HCT116 (cell line): ENCODE measurements around the gene WIZ. TPM values are rescaled to one million over a fixed set of nuclear protein-coding genes. Genes with fewer than 3 reads are reported as not detected.

Experiments used
- ATAC-seq: fragments of 200-7000 bp; cut with Tn5 transposase; 2 replicates; pipeline ENCODE4 v1.9.1; 2020; ENCODE audit warnings: mild to moderate bottlenecking, moderate library complexity
- BruUV-seq: library from RNA; stranded (reverse); fragments of 400-500 nt; replicated peaks from 2 replicates; lab custom pipeline; 2021; lab: Mats Ljungman, UMichigan
- CTCF ChIA-PET: fragments of 300-600 bp; sonication (Branson Sonifier 250); formaldehyde crosslinking; loops from one replicate; lab custom pipeline; 2021; ENCODE audit warnings: antibody characterized with exemption; lab: Charles Lee
- POLR2A ChIA-PET: fragments of 300-600, 350-600 bp; sonication (Branson Sonifier 250); formaldehyde crosslinking; loops from one replicate; lab custom pipeline; 2021; ENCODE audit warnings: antibody characterized with exemption; lab: Charles Lee
- RAD21 ChIA-PET, 2 experiments: fragments of 300-600 bp; sonication (Branson Sonifier 250); formaldehyde crosslinking; loops; one replicate each; lab custom pipeline; 2023; ENCODE audit warnings: low total read pairs in 2 of 2; ENCODE audit not compliant: uncharacterized antibody in 2 of 2, unreplicated experiment in 2 of 2, low non-redundant PET in 1 of 2; lab: Charles Lee
- DNase-seq: peaks from one replicate; pipeline ENCODE4 v3.0.0-alpha.2; 2010; ENCODE audit warnings: low read depth, low spot score
- H2AFZ ChIP-seq: fragments of 200-600 bp; shearing (Covaris generic), sonication (generic); 2 replicates; pipeline ENCODE4 v1.6.1; 2017; ENCODE audit warnings: low read depth, mixed run types, mixed read lengths, antibody characterized with exemption, low read length; ENCODE audit not compliant: poor library complexity, severe bottlenecking
- H3K27ac ChIP-seq: 2 replicates; pipeline ENCODE4 v1.5.1; 2012; ENCODE audit warnings: low read depth, low read length
- H3K27me3 ChIP-seq: fragments of 200-600 bp; sonication (generic); 2 replicates; pipeline ENCODE4 v1.6.1; 2016; ENCODE audit warnings: mixed run types, low read length, mixed read lengths; ENCODE audit not compliant: insufficient read depth
- H3K36me3 ChIP-seq, 2 experiments: fragments of 200-500 bp in 1 of 2; fragments of 200-600 bp in 1 of 2; sonication (Bioruptor generic) in 1 of 2; sonication (generic) in 1 of 2; 2 replicates each; pipeline versions ENCODE4 v1.5.1 to v1.6.1; 2014 to 2016; ENCODE audit warnings: low read length in 2 of 2, inconsistent platforms in 1 of 2, mixed read lengths in 1 of 2, mixed run types in 1 of 2; ENCODE audit not compliant: insufficient read depth in 2 of 2, control insufficient read depth in 1 of 2
- H3K4me1 ChIP-seq, 2 experiments: fragments of 200-600 bp in 1 of 2; sonication (generic) in 1 of 2; 2 replicates each; pipeline versions ENCODE4 v1.5.1 to v1.6.1; 2012 to 2017; ENCODE audit warnings: low read length in 2 of 2, inconsistent platforms in 1 of 2, mild to moderate bottlenecking in 1 of 2, mixed read lengths in 1 of 2, mixed run types in 1 of 2, moderate library complexity in 1 of 2; ENCODE audit not compliant: insufficient read depth in 2 of 2, control insufficient read depth in 1 of 2
- H3K4me2 ChIP-seq: fragments of 200-600 bp; sonication (generic); 2 replicates; pipeline ENCODE4 v1.6.1; 2017; ENCODE audit warnings: mixed run types, low read length, mixed read lengths
- H3K4me3 ChIP-seq, 2 experiments: fragments of 200-600 bp in 1 of 2; sonication (generic) in 1 of 2; replicated peaks in 1 of 2; 2 replicates each; pipeline ENCODE4 v1.5.1; 2011 to 2016; ENCODE audit warnings: low read length in 2 of 2, control low read depth in 1 of 2, low read depth in 1 of 2, mild to moderate bottlenecking in 1 of 2, mixed read lengths in 1 of 2, mixed run types in 1 of 2
- H3K79me2 ChIP-seq: fragments of 200-600 bp; sonication (generic); 2 replicates; pipeline ENCODE4 v1.6.1; 2017; ENCODE audit warnings: mild to moderate bottlenecking, mixed run types, low read length, moderate library complexity, mixed read lengths; ENCODE audit not compliant: insufficient read depth
- H3K9ac ChIP-seq: fragments of 200-600 bp; sonication (generic); 2 replicates; pipeline ENCODE4 v1.6.1; 2016; ENCODE audit warnings: low read length, mixed read lengths
- H3K9me2 ChIP-seq: fragments of 200-600 bp; sonication (generic), shearing (Covaris generic); 2 replicates; pipeline ENCODE4 v1.6.1; 2017; ENCODE audit warnings: mixed run types, mild to moderate bottlenecking, moderate library complexity; ENCODE audit not compliant: insufficient read depth
- H3K9me3 ChIP-seq, 2 experiments: fragments of 200-500 bp in 1 of 2; fragments of 200-600 bp in 1 of 2; sonication (Bioruptor generic) in 1 of 2; sonication (generic) in 1 of 2; 2 replicates each; pipeline ENCODE4 v1.6.1; 2014 to 2017; ENCODE audit warnings: low read length in 2 of 2, mixed read lengths in 2 of 2, inconsistent platforms in 1 of 2, low read depth in 1 of 2, mild to moderate bottlenecking in 1 of 2, mixed run types in 1 of 2, moderate library complexity in 1 of 2; ENCODE audit not compliant: control insufficient read depth in 1 of 2, insufficient read depth in 1 of 2
- H4K20me1 ChIP-seq: fragments of 200-600 bp; sonication (generic), shearing (Covaris generic); 2 replicates; pipeline ENCODE4 v1.6.1; 2017; ENCODE audit warnings: mixed run types, mild to moderate bottlenecking, moderate library complexity; ENCODE audit not compliant: insufficient read depth
- ATF3 ChIP-seq: IDR thresholded peaks from 2 replicates; pipeline ENCODE4 v1.6.1; 2012
- CBX3 ChIP-seq: IDR thresholded peaks from 2 replicates; pipeline ENCODE4 v1.6.1; 2012; ENCODE audit warnings: low read depth
- EGR1 ChIP-seq: IDR thresholded peaks from 2 replicates; pipeline ENCODE4 v1.6.1; 2012; ENCODE audit warnings: low read depth
- ELF1 ChIP-seq: IDR thresholded peaks from 2 replicates; pipeline ENCODE4 v1.6.1; 2012; ENCODE audit warnings: low read depth, borderline replicate concordance
- FOSL1 ChIP-seq: IDR thresholded peaks from 2 replicates; pipeline ENCODE4 v1.6.1; 2012; ENCODE audit warnings: low read depth
- JUND ChIP-seq: IDR thresholded peaks from 2 replicates; pipeline ENCODE4 v1.6.1; 2012
- POLR2A ChIP-seq: IDR thresholded peaks from 2 replicates; pipeline ENCODE4 v1.7.0; 2011; ENCODE audit warnings: borderline replicate concordance; ENCODE audit not compliant: insufficient read depth, insufficient read length; ENCODE audit errors: extremely low read depth
- RAD21 ChIP-seq: IDR thresholded peaks from 2 replicates; pipeline ENCODE4 v1.6.1; 2012; ENCODE audit warnings: low read depth, mild to moderate bottlenecking
- SP1 ChIP-seq: IDR thresholded peaks from 2 replicates; pipeline ENCODE4 v1.6.1; 2012; ENCODE audit warnings: low read depth
- TCF7L2 ChIP-seq: IDR thresholded peaks from 2 replicates; pipeline ENCODE4 v1.7.0; 2011; ENCODE audit warnings: borderline replicate concordance, inconsistent platforms; ENCODE audit not compliant: insufficient read depth, insufficient read length; ENCODE audit errors: extremely low read depth
- YY1 ChIP-seq: IDR thresholded peaks from 2 replicates; pipeline ENCODE4 v1.6.1; 2011; ENCODE audit warnings: low read length, low read depth, moderate library complexity, mild to moderate bottlenecking; ENCODE audit not compliant: insufficient replicate concordance; ENCODE audit errors: extremely low read depth
- ZBTB33 ChIP-seq: IDR thresholded peaks from 2 replicates; pipeline ENCODE4 v1.6.1; 2011; ENCODE audit warnings: mild to moderate bottlenecking, low read length, moderate library complexity; ENCODE audit not compliant: insufficient replicate concordance; ENCODE audit errors: extremely low read depth
- ZFX ChIP-seq: fragments of 450-650 bp; IDR thresholded peaks from 2 replicates; pipeline ENCODE4 v1.6.1; 2017
- ZNF274 ChIP-seq: fragments of 200-500 bp; sonication (Bioruptor generic); IDR thresholded peaks from 2 replicates; pipeline ENCODE4 v1.6.1; 2014; ENCODE audit warnings: mild to moderate bottlenecking, low read depth, low read length, inconsistent platforms
- intact Hi-C: fragments of 100-400 bp; cut with micrococcal nuclease; formaldehyde crosslinking; loops from 2 replicates; pipeline ENCODE4 v1.10.0; 2022
- total RNA-seq: library from RNA; stranded (reverse); gene quantifications from one replicate; pipeline ENCODE4 v1.2.1, GENCODE V29; 2021; ENCODE audit not compliant: unreplicated experiment
- TF ChIP-seq, protein P1 (sequence below): IDR thresholded peaks from 2 replicates; pipeline ENCODE4 v1.6.1; 2012

The WIZ gene
- total RNA-seq, 1 experiment from 2014 or later, result 28.4 TPM

DNA sequence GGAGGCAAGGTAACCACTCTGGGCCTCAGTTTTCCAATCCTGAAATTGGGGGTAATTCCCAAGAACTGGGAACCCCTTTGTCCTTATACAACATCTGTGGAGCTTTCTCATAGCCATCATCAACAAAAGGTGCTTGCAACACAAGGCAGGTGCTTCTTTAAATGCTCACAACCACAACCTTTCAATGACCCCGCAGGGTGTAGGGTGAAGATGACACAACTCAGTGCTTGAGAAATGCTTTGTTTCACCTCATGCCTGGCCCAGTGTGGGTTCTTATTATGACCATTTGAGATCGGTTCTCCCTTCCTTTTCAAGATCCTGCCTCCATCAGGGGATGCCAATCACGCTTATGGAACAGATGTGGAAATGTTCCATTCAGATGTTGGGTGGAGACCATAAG, 8.4 kb downstream of the WIZ start (continued):
- TF ChIP-seq TCF7L2 (no peak), ZNF274 (no peak)

DNA sequence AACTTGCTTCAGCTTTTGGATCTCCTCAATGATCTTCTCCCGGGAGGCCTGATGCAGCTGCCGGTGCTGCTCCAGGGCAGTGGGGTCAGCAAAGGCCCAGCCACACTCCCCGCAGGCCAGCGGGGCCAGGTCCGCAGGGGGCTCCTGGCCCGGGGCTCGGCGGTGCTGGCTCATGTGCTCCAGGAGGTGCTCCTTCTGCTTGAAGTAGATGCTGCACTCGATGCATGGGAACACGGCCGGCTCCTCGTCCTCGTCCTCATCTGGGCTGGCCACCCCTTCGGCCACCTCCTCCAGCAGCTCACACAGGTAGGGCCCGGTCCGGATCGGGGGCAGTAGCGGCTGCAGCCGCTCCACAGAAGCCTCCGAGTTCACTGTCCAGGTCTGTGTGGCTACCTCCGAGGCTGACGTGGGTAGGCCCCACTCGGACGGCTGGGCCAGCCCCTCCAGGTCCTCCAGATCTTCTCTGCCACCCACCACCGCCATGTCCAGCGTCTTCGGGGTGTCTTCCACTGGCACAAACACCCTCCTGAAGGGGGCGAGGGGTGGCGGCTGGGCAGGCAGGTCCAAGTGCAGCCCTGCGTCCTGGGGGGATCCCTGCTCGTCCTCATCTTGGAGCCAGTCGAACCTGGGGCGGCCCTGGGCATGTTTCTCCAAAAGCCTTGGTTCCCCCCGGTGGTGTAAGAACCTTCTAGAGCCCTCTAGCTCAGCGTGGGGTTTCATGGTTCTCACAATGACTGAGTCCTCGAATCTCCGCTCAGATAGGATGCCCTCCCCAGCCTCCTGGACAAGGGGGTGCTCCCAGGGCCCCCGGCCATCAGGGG, 9.7 kb downstream of the WIZ start:
- H3K79me2 ChIP-seq, result no peaks in the 10 kb centered on the region
- H3K9me3 ChIP-seq, result no peaks in the 10 kb centered on the region
- H3K9ac ChIP-seq, result no peak overlapping the region
- H4K20me1 ChIP-seq, result no peaks in the 10 kb centered on the region
- ChIA-PET CTCF (no interaction called here), RAD21 (no interaction called here), POLR2A (no interaction called here)
- BruUV-seq, result no TSS peak
- ATAC-seq (no peak), DNase-seq (no peak)
- H3K4me2 ChIP-seq, result no peak overlapping the region
- no peak overlapping the region for H2AFZ ChIP-seq
- intact Hi-C loops, result no loop called here
- no peaks in the 10 kb centered on the region for H3K36me3 ChIP-seq
- no peak for TF ChIP-seq ZFX
- no peak for TF ChIP-seq SP1
- no peak for TF ChIP-seq EGR1
- no peak for TF ChIP-seq ELF1
- TF ChIP-seq CBX3, result no peak
- TF ChIP-seq, protein P1, sequence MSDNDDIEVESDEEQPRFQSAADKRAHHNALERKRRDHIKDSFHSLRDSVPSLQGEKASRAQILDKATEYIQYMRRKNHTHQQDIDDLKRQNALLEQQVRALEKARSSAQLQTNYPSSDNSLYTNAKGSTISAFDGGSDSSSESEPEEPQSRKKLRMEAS, result no peak
- TF ChIP-seq YY1, result no peak
- TF ChIP-seq ATF3, result no peak
- TF ChIP-seq RAD21, result no peak
- TF ChIP-seq FOSL1, result no peak
- no peak for TF ChIP-seq POLR2A
- no peak for TF ChIP-seq ZNF274
- no peak for TF ChIP-seq JUND
- no peak for TF ChIP-seq ZBTB33
- H3K9me2 ChIP-seq, result no peaks in the 10 kb centered on the region
- no peaks in the 10 kb centered on the region for H3K27me3 ChIP-seq
- H3K4me3 ChIP-seq, result no peak overlapping the region
- H3K27ac ChIP-seq, result no peak overlapping the region
- H3K4me1 ChIP-seq, result no peaks in the 10 kb centered on the region
